Gastrocnemius medialis (tissue), 4 donors: Measurements from ENCODE around the gene PCDH9. TPM values are rescaled to one million over a fixed set of nuclear protein-coding genes. Genes with fewer than 3 reads are reported as not detected.
"Not testable (repeated sequence)": the region's sequence is repeated elsewhere in the genome, so short reads cannot be mapped to it uniquely, and the experiment has no call there.

Experiments
- ATAC-seq, 2 donors: fragments of 150-250 bp; one replicate each; pipeline ENCODE4 v1.9.1; 2016
- DNase-seq, 2 donors: peaks; one replicate each; pipeline ENCODE4 v3.0.0-alpha.2; 2019
- H3K27ac ChIP-seq, 4 donors: fragments of 200-600 bp; sonication (generic); 1 replicate in 1 of 4; 2 replicates in 3 of 4; pipeline ENCODE4 v1.5.1; 2016 to 2018; ENCODE audit warnings: mild to moderate bottlenecking in 2 of 4, moderate library complexity in 1 of 4
- H3K27me3 ChIP-seq, 3 donors: fragments of 200-600 bp; sonication (generic) in 2 of 3; 1 replicate in 1 of 3; 2 replicates in 2 of 3; pipeline versions ENCODE4 v1.5.1 to v1.6.0; 2016 to 2019; ENCODE audit warnings: mild to moderate bottlenecking in 1 of 3, moderate library complexity in 1 of 3
- H3K36me3 ChIP-seq, 2 donors: fragments of 200-600 bp; sonication (generic) in 1 of 2; one replicate each; pipeline ENCODE4 v1.5.1; 2017 to 2018
- H3K4me1 ChIP-seq, 2 donors: fragments of 200-600 bp; sonication (generic) in 1 of 2; one replicate each; pipeline ENCODE4 v1.5.1; 2016 to 2017; ENCODE audit warnings: mild to moderate bottlenecking in 2 of 2
- H3K4me3 ChIP-seq, 4 donors: fragments of 200-600 bp; sonication (generic) in 3 of 4; 1 replicate in 1 of 4; 2 replicates in 3 of 4; pipeline ENCODE4 v1.5.1; 2016 to 2019; ENCODE audit warnings: mild to moderate bottlenecking in 2 of 4
- H3K9me3 ChIP-seq, 3 donors: fragments of 200-600 bp; sonication (generic) in 2 of 3; 1 replicate in 1 of 3; 2 replicates in 2 of 3; pipeline ENCODE4 v1.5.1; 2016 to 2019
- CTCF ChIP-seq, 5 experiments: fragments of 450-650 bp in 3 of 5; fragments of 200-600 bp in 2 of 5; sonication (generic) in 2 of 5; IDR thresholded peaks in 4 of 5; conservative IDR thresholded peaks in 1 of 5; 1 replicate in 4 of 5; 2 replicates in 1 of 5; pipeline ENCODE4 v1.5.1; 2016 to 2019; ENCODE audit warnings: antibody characterized with exemption in 5 of 5, mild to moderate bottlenecking in 3 of 5, moderate library complexity in 3 of 5
- POLR2A ChIP-seq, 2 donors: fragments of 450-650 bp; IDR thresholded peaks; one replicate each; pipeline ENCODE4 v1.6.1; 2017; ENCODE audit warnings: antibody characterized with exemption in 2 of 2, mild to moderate bottlenecking in 2 of 2, moderate library complexity in 2 of 2
- in situ Hi-C, 4 donors: fragments of 200-750 bp; cut with MboI; loops; one replicate each; pipeline versions ENCODE4 v1.15.0 to v1.8.0; 2017; ENCODE audit warnings: low sequenced_read_pairs in 4 of 4
- intact Hi-C: fragments of 100-400 bp; cut with DNase I; formaldehyde crosslinking; loops from one replicate; pipeline ENCODE4 v1.15.1; 2023; ENCODE audit warnings: low total_unique reads
- total RNA-seq, 4 donors: library from RNA; depleted of rRNA; stranded (reverse); fragments of >200 nt; gene quantifications; one replicate each; pipeline versions ENCODE4 v1.1.0 to v1.2.3, GENCODE V29; 2016

The PCDH9 gene
- total RNA-seq, 4 donors from 2014 or later, result 1.4 to 2.1 (median 1.9) TPM

- no peaks in the 10 kb centered on the region for H3K36me3 ChIP-seq
- no peak for DNase-seq
- ATAC-seq, result no peak
- H3K9me3 ChIP-seq, result no peaks in the 10 kb centered on the region
- H3K27ac ChIP-seq, result no peak overlapping the region
- intact Hi-C loops, result no loop called here
- H3K4me1 ChIP-seq, result no peaks in the 10 kb centered on the region
- no peaks in the 10 kb centered on the region for H3K27me3 ChIP-seq
- H3K4me3 ChIP-seq, result no peak overlapping the region
- no peak for TF ChIP-seq CTCF (IDR thresholded peaks at IDR 0.05 in 4 of 5, conservative IDR thresholded peaks at IDR 0.05 in 1 of 5)
- in situ Hi-C loops, result no loop called here
Measured at GRCh38 chr13:66765559-66765958, 464.6 kb downstream of the PCDH9 start.

GRCh38 chr13:66760678-66761077, 469.5 kb downstream of the PCDH9 start:
- DNase-seq, in situ Hi-C loops, intact Hi-C loops, H3K27me3 ChIP-seq, H3K9me3 ChIP-seq, ATAC-seq, H3K36me3 ChIP-seq, H3K27ac ChIP-seq, H3K4me1 ChIP-seq, H3K4me3 ChIP-seq: not testable (repeated sequence)

GRCh38 chr13:66759919-66760318, 470.2 kb downstream of the PCDH9 start:
- in situ Hi-C loops, result no loop called here
- TF ChIP-seq CTCF (IDR thresholded peaks at IDR 0.05 in 4 of 5, conservative IDR thresholded peaks at IDR 0.05 in 1 of 5) (no peak), POLR2A (IDR thresholded peaks at IDR 0.05) (no peak)
- Histone ChIP-seq H3K36me3 (no peaks in the 10 kb centered on the region), H3K27me3 (no peaks in the 10 kb centered on the region), H3K9me3 (no peaks in the 10 kb centered on the region), H3K4me1 (no peaks in the 10 kb centered on the region), H3K27ac (no peak overlapping the region), H3K4me3 (no peak overlapping the region)
- intact Hi-C loops, result no loop called here
- ATAC-seq (no peak), DNase-seq (no peak)

- Histone ChIP-seq H3K36me3 (no peaks in the 10 kb centered on the region), H3K27ac (no peak overlapping the region), H3K4me3 (no peak overlapping the region), H3K9me3 (no peaks in the 10 kb centered on the region), H3K27me3 (no peaks in the 10 kb centered on the region), H3K4me1 (no peaks in the 10 kb centered on the region)
- TF ChIP-seq POLR2A (IDR thresholded peaks at IDR 0.05) (no peak), CTCF (IDR thresholded peaks at IDR 0.05 in 4 of 5, conservative IDR thresholded peaks at IDR 0.05 in 1 of 5) (no peak)
- intact Hi-C loops (no loop called here), in situ Hi-C loops (no loop called here)
- no peak for DNase-seq
- ATAC-seq, result no peak
Measured at GRCh38 chr13:66751691-66752090, 478.4 kb downstream of the PCDH9 start.

- in situ Hi-C loops, result no loop called here
- Histone ChIP-seq H3K27me3 (no peaks in the 10 kb centered on the region), H3K9me3 (no peaks in the 10 kb centered on the region), H3K4me1 (no peaks in the 10 kb centered on the region), H3K36me3 (no peaks in the 10 kb centered on the region), H3K27ac (no peak overlapping the region), H3K4me3 (no peak overlapping the region)
- intact Hi-C loops, result no loop called here
- ATAC-seq, result no peak
- TF ChIP-seq POLR2A (IDR thresholded peaks at IDR 0.05) (no peak), CTCF (IDR thresholded peaks at IDR 0.05 in 4 of 5, conservative IDR thresholded peaks at IDR 0.05 in 1 of 5) (no peak)
- no peak for DNase-seq
Measured at GRCh38 chr13:66748712-66749111, 481.4 kb downstream of the PCDH9 start.
